Stomach (tissue), 9 donors: Measurements from ENCODE around the gene DDR1. TPM values are rescaled to one million over a fixed set of nuclear protein-coding genes. Genes with fewer than 3 reads are reported as not detected.

Source experiments
- DNase-seq, 2 donors: peaks; one replicate each; pipeline versions ENCODE4 v3.0.0 to v3.0.0-alpha.2; 2013 to 2019
- H3K27ac ChIP-seq, 5 donors: fragments of 200-600 bp in 4 of 5; sonication (generic) in 4 of 5; one replicate each; pipeline ENCODE4 v1.5.1; 2013 to 2019; ENCODE audit warnings: mild to moderate bottlenecking in 1 of 5, moderate library complexity in 1 of 5
- H3K27me3 ChIP-seq, 3 donors: fragments of 200-600 bp; sonication (generic); one replicate each; pipeline ENCODE4 v1.5.1; 2017 to 2019; ENCODE audit warnings: mixed run types in 1 of 3
- H3K36me3 ChIP-seq, 4 donors: fragments of 200-600 bp; sonication (generic); 1 replicate in 3 of 4; 2 replicates in 1 of 4; pipeline ENCODE4 v1.5.1; 2016 to 2019
- H3K4me1 ChIP-seq, 4 donors: fragments of 200-600 bp; sonication (generic); one replicate each; pipeline ENCODE4 v1.5.1; 2016 to 2019
- H3K4me3 ChIP-seq, 4 donors: fragments of 200-600 bp; sonication (generic) in 3 of 4; one replicate each; pipeline ENCODE4 v1.5.1; 2016 to 2019; ENCODE audit warnings: mild to moderate bottlenecking in 1 of 4
- H3K9me3 ChIP-seq, 4 donors: fragments of 200-600 bp; sonication (generic); one replicate each; pipeline ENCODE4 v1.5.1; 2016 to 2019
- CTCF ChIP-seq, 7 experiments: fragments of 450-650 bp in 4 of 7; fragments of 200-600 bp in 3 of 7; sonication (generic) in 3 of 7; IDR thresholded peaks; one replicate each; pipeline ENCODE4 v1.5.1; 2016 to 2019; ENCODE audit warnings: antibody characterized with exemption in 7 of 7, control low read depth in 2 of 7, mild to moderate bottlenecking in 1 of 7
- EP300 ChIP-seq: sonication (generic); formaldehyde crosslinking; IDR thresholded peaks from one replicate; pipeline ENCODE4 v1.6.1; 2017; ENCODE audit warnings: antibody characterized with exemption
- POLR2A ChIP-seq, 4 donors: fragments of 450-650 bp; IDR thresholded peaks; one replicate each; pipeline ENCODE4 v1.6.1; 2016; ENCODE audit warnings: antibody characterized with exemption in 4 of 4, control low read depth in 2 of 4, mild to moderate bottlenecking in 1 of 4, moderate library complexity in 1 of 4
- POLR2AphosphoS5 ChIP-seq, 3 donors: sonication (generic); formaldehyde crosslinking; IDR thresholded peaks; one replicate each; pipeline ENCODE4 v1.6.1; 2016; ENCODE audit warnings: antibody characterized with exemption in 3 of 3
- WGBS, 5 donors: extraction: QIAGEN DNeasy Blood & Tissue Kit in 3 of 5; methylation state at CpG; one replicate each; pipeline versions ENCODE4 v1.1.5 to v1.1.7; 2013 to 2018; 5-methylcytosine and 5-hydroxymethylcytosine counted together
- intact Hi-C: fragments of 100-400 bp; cut with DNase I; formaldehyde crosslinking; loops from one replicate; pipeline ENCODE4 v1.15.1; 2023; ENCODE audit warnings: low total_unique reads
- polyA plus RNA-seq, 3 donors: library from polyadenylated mRNA; stranded (reverse); fragments of 200-250 nt; gene quantifications; one replicate each; pipeline ENCODE4 v1.2.3, GENCODE V29; 2013
- total RNA-seq, 5 donors: library from RNA; depleted of rRNA; stranded (reverse); fragments of >200 nt; gene quantifications; one replicate each; pipeline versions ENCODE4 v1.1.0 to v1.2.3, GENCODE V29; 2014 to 2016
- donor health status: healthy with polysubstance abuse.
- donor health status: Bipolar disorder and iron deficiency.
- donor health status: healthy.

The DDR1 gene
- total and polyA plus RNA-seq, 8 donors = 17.6 to 144 (median 82.4) TPM

- Histone ChIP-seq H3K9me3 (peaks cover 0 to 5% (median 0%) of the 10 kb centered on the region in 4 donors), H3K4me1 (peaks cover 16 to 49% (median 32%) of the 10 kb centered on the region in 4 donors), H3K36me3 (no peaks in the 10 kb centered on the region), H3K4me3 (peak overlapping the region; percentile 27 to 40 (median 29)), H3K27ac (peak overlapping the region; percentile 49 to 86 (median 85)), H3K27me3 (no peaks in the 10 kb centered on the region)
- DNase-seq = peak; percentile 94 to 96
- no peak for TF ChIP-seq POLR2A (IDR thresholded peaks at IDR 0.05)
- peak; percentile 45 to 84 (median 52) for TF ChIP-seq POLR2AphosphoS5 (IDR thresholded peaks at IDR 0.05)
- TF ChIP-seq CTCF (IDR thresholded peaks at IDR 0.05) = peak in 5 of 7 experiments; percentile 77 to 96 (median 88)
- TF ChIP-seq EP300 = no peak
- intact Hi-C loops = no loop called here
- 11 to 16% (median 12%) methylated on average over 15 of the region's 15 CpGs for WGBS, 5 donors
Observed at GRCh38 chr6:30877419-30878262, 6.7 kb upstream of the DDR1 start.

- no peaks in the 10 kb centered on the region for H3K36me3 ChIP-seq
- peak in 1 of 2 donors; percentile 40 for DNase-seq
- 80 to 89% (median 84%) methylated on average over 8 of the region's 8 CpGs for WGBS, 5 donors
- no peak overlapping the region for H3K4me3 ChIP-seq
- peak overlapping the region in 1 of 5 donors; percentile 94 for H3K27ac ChIP-seq
- no peaks in the 10 kb centered on the region for H3K27me3 ChIP-seq
- no peaks in the 10 kb centered on the region for H3K9me3 ChIP-seq
- TF ChIP-seq POLR2A (IDR thresholded peaks at IDR 0.05) = no peak
- TF ChIP-seq EP300 = no peak
- no peak for TF ChIP-seq POLR2AphosphoS5 (IDR thresholded peaks at IDR 0.05)
- no peak for TF ChIP-seq CTCF (IDR thresholded peaks at IDR 0.05)
- H3K4me1 ChIP-seq = peaks cover 30 to 64% (median 45%) of the 10 kb centered on the region in 4 donors
- intact Hi-C loops = no loop called here
Observed at GRCh38 chr6:30879684-30880427, 4.5 kb upstream of the DDR1 start.

- intact Hi-C loops = no loop called here
- no peak overlapping the region for H3K4me3 ChIP-seq
- peaks cover 0 to 4% (median 0%) of the 10 kb centered on the region in 3 donors for H3K27me3 ChIP-seq
- H3K4me1 ChIP-seq = peaks cover 39 to 67% (median 54%) of the 10 kb centered on the region in 4 donors
- TF ChIP-seq EP300 (no peak), CTCF (IDR thresholded peaks at IDR 0.05) (no peak), POLR2A (IDR thresholded peaks at IDR 0.05) (no peak), POLR2AphosphoS5 (IDR thresholded peaks at IDR 0.05) (no peak)
- 64 to 89% (median 73%) methylated on average over 11 to 16 of the region's 16 CpGs for WGBS, 5 donors
- DNase-seq = peak in 1 of 2 donors; percentile 74
- peak overlapping the region in 1 of 5 donors; percentile 94 for H3K27ac ChIP-seq
- H3K36me3 ChIP-seq = no peaks in the 10 kb centered on the region
- H3K9me3 ChIP-seq = no peaks in the 10 kb centered on the region
Observed at GRCh38 chr6:30880698-30881252, 3.5 kb upstream of the DDR1 start.
